AG08396 (cell line): ENCODE data around the gene STAT3.
A peak's percentile ranks its signal among the peaks of the same experiment; 100 is the strongest.
"Not testable (repeated sequence)": the region's sequence is repeated elsewhere in the genome, so short reads cannot be mapped to it uniquely, and the experiment has no call there.

Experiments used
- DNase-seq: peaks from one replicate; pipeline ENCODE4 v3.0.0; 2012; ENCODE audit warnings: low spot score, mixed read lengths

The STAT3 gene

DNA sequence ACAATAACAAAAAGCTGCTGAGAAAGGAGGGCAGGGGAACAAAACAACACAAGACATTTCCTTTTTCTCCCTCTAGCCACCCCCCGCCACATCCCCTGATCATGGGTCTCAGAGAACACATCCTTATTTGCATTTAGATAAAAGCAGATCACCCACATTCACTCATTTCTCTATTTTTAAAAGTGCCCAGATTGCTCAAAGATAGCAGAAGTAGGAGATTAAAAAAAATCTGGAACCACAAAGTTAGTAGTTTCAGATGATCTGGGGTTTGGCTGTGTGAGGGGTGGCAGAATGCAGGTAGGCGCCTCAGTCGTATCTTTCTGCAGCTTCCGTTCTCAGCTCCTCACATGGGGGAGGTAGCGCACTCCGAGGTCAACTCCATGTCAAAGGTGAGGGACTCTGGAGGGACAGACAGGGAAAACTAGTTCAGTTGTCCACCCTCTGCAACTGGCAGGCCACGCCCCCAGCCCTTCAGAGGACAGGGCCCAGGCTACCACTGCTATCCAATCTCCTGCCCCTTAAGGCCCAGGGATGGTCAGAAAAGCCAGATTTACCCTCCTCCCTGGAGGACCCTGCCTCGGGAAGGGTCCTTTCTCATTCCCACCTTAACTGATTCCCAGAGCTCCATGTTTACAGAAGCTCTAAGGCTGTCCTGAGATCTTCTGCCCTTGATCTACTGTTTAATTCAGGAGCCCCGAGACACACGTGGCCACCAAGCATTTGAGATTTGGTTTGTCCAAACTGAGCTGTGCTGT lies 72.7 kb downstream of the STAT3 start:
- DNase-seq: no peak

DNA sequence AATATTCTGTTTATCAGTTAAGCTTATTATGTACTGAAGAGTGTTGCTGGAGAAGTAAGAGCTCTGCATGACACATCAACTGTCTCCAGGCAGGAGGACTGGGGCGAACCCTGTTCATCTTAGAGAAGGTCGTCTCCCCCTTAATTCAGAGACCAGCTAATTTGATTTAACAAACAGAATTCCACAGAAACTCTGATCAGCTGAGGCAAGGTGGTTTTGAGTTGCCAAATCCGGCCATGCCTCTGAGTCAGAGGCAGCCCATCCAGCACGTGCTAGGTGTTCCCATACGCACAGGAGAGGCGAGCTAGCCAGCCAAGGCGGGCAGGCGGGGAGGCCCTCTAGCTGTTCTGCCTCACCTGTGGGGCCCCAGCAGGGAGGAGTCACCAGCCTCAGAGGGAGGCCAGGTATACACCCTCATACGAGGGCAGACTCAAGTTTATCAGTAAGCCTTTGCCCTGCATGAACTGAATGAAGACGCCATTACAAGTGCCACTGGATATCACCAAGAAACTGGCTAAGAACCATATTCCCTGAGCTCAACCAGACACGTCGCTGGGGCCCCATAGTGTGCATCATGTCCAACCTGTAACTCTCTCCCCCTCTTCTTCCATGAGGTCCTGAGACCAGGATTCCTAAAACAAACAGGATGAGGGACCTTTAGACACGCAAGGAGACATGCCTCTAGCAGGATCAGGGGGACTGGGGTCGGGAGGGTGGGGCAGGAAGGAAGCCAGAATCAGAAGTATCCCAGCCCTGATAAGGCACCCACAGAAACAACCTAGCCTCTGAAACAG lies 74.3 kb downstream of the STAT3 start:
- no peak for DNase-seq

DNA sequence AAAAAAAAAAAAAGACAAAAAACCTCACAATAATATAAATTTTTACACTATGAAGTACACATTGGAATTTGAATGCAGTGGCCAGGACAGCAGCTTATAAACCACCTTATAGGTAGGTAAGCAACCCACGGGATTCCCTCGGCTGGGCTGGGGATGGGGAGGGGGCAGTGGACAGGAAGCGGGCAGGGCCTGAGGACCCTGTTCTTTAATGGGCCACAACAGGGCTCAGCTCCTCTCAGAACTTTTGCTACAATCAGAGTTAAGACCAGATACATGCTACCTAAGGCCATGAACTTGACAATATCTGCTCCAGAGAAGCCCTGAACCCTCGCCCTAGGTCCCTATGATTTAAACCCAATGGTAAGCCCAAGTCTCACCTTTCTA lies 74.9 kb downstream of the STAT3 start:
- DNase-seq: no peak

DNA sequence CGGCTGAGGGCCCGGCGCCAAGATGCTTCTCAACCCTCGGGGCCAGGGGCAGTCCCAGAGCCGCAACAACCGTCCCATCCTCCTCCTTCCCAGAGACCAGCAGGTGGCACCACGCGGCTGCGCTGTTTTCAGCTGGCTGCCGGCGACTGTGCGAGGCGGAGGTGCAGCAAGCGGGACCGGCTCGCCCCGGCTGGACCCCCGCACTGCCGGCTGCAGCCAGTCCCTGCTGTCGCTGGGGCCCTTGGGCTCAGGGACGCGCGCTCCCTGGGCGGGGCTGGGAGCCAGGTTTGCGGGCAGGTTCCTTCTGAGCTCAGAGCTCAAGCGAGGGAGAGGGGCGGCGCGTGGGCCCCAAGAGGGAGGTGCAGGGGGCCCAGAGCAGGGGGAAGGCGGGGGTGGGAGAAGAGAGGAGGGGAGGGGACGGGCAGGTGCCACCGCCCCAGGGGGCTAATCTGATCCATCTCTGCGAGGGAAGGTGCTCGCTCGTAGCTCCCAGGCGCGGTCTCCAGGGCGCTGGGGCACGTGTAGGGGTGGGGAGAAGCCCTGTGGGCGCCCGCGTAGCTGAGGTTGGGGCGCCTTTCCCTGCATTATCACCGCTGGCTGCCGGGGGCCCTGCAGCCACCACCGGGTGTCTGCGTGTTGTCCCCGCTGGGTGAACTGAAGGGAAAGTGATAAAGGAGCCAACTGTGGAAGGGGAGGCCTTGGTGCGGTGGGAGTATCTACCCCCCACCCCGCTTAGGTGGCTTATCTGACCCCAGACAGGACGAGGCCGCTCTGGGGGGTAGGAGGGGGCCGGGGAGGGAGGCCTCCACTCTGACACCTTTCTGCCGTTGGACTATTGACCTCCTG lies 75.7 kb downstream of the STAT3 start:
- peak; percentile 87 for DNase-seq

DNA sequence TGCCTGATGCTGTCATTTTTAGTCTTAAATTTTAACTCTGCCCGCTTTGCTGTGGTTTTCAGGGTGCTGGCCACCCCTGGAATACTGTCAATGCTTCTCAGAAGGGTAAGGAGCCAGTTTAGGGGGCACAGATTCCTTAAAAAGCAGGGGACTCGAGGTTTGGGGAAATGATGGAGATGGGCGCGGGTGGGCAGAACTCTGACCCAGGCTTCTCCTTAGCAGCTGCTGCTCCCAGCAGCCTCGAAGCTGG lies 76.3 kb downstream of the STAT3 start:
- no peak for DNase-seq

DNA sequence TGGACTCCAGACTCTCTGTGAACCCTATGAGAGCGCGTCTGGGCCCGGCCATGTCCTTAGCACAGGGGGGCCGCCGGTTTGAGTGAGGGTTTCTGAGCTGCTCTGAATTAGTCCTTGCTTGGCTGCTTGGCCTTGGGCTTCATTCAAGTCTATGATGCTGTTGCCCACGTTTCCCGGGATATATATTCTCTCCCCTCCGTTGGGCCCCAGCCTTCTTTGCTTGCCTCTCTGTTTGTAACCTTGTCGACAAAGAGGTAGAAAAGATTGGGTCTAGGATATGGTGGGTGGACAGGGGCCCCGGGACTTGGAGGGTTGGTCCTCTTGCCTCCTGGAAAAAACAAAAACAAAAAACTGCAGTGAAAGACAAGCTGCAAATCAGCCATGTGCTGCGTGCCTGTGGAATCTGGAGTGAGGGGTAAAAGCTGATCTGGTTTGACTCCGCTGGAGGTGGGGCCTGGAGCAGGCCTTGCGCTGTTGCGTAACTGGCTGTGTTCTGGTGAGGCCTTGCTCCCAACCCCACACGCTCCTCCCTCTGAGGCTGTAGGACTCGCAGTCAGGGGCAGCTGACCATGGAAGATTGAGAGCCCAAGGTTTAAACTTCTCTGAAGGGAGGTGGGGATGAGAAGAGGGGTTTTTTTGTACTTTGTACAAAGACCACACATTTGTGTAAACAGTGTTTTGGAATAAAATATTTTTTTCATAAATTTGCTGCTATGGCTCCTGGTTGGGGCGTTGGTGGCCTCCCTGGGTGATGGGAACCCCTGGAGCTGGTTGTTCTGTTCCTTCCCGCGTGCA lies 76.8 kb downstream of the STAT3 start:
- DNase-seq: peak; percentile 88

DNA sequence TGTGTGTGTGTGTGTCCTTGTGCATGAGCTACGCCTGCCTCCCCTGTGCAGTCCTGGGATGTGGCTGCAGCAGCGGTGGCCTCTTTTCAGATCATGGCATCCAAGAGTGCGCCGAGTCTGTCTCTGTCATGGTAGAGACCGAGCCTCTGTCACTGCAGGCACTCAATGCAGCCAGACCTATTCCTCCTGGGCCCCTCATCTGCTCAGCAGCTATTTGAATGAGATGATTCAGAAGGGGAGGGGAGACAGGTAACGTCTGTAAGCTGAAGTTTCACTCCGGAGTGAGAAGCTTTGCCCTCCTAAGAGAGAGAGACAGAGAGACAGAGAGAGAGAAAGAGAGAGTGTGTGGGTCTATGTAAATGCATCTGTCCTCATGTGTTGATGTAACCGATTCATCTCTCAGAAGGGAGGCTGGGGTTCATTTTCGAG lies 77.4 kb downstream of the STAT3 start:
- no peak for DNase-seq

DNA sequence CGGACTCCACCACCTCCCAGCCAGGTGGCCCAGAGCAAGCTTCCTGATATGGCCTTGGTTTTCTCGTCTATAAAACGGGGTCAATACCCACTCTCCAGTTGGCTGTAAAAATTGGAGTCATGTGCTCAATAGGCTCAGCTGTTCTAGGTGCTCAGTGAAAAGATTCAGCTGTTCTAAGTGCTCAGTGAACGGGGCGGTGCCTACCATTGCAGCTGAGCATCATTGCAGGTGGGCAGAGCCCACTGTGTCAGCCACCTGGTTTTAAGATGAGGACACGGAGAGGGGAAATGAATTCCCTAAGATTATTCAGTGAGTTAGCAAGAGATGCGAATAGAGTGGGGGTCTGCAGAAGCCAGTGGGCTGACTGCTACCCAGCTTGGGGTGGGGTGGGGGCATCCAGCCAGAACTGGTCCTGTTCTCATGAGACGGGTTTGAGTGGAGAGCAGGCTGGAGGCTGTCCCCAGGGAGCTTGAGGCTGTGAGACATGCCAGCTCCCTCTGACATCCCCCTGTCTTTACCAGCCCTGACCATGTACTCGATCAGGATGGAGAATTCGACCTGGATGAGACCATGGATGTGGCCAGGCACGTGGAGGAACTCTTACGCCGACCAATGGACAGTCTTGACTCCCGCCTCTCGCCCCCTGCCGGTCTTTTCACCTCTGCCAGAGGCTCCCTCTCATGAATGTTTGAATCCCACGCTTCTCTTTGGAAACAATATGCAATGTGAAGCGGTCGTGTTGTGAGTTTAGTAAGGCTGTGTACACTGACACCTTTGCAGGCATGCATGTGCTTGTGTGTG lies 78.1 kb downstream of the STAT3 start:
- DNase-seq: no peak

DNA sequence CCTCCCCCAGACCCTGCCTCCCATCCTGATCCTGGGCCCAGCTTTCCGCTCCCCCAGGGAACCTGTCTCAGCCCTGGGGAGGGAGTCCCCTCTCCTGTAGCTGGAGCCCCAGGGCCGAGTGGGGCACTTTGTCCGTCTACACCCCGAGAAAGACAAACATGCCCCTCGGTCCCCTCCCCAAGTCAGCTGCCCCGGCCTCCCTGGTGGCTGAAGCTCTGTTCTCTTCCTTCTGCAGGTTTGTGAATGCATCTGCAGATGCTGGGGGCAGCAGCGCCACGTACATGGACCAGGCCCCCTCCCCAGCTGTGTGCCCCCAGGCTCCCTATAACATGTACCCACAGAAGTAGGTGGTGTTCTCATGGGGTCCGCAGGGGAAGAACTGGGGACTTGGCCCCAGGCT lies 79.1 kb downstream of the STAT3 start:
- no peak for DNase-seq

DNA sequence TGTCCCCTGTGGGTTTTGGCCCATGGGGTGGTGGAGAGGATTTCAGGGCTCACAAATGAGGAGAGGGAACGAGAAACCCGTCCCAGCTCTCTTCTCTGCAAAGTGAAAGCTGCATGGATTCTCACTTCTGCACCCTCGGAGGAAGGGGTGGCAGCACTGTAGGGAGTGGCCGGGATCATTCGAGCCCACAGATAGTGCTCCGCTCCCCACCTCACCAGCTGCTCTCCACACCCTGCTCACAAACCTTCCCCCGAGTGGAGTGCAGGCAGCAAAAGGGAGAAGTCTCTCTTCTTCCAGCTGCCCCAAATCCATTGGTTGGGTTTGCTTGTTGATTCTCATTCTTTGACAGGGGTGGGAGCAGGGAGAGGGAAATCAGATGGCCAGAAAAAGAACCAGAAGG lies 79.8 kb downstream of the STAT3 start:
- DNase-seq: no peak

DNA sequence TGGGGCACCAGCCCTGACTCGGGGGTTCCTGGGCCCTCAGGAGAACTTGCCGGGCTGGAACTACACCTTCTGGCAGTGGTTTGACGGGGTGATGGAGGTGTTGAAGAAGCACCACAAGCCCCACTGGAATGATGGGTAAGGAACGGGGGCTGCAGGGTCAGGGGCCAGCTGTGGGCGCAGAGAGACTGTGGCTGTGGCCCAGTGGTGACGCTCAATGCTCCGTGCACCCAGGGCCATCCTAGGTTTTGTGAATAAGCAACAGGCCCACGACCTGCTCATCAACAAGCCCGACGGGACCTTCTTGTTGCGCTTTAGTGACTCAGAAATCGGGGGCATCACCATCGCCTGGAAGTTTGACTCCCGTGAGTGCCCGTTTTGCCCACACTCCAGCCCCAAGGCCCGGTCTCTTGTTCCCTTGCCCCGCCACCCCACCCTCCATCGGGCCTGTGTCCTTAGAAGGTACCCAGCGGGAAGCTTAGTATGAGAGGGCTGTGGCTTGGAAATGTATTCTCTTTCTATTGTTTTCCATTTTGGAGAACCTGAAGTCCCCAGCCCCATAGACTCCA lies 80.8 kb downstream of the STAT3 start:
- no peak for DNase-seq

DNA sequence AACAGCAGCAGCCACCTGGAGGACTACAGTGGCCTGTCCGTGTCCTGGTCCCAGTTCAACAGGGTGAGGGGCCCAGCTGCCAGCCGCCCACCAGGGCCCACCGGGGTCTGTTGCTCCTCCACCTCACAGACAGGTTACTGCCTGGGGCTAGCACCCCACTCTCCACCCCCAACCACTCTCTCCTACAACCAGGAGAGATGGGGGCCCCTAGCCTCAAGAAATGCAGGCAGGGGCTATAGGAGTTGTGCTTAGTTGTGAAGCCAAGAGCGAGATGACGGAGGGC lies 81.9 kb downstream of the STAT3 start:
- no peak for DNase-seq

DNA sequence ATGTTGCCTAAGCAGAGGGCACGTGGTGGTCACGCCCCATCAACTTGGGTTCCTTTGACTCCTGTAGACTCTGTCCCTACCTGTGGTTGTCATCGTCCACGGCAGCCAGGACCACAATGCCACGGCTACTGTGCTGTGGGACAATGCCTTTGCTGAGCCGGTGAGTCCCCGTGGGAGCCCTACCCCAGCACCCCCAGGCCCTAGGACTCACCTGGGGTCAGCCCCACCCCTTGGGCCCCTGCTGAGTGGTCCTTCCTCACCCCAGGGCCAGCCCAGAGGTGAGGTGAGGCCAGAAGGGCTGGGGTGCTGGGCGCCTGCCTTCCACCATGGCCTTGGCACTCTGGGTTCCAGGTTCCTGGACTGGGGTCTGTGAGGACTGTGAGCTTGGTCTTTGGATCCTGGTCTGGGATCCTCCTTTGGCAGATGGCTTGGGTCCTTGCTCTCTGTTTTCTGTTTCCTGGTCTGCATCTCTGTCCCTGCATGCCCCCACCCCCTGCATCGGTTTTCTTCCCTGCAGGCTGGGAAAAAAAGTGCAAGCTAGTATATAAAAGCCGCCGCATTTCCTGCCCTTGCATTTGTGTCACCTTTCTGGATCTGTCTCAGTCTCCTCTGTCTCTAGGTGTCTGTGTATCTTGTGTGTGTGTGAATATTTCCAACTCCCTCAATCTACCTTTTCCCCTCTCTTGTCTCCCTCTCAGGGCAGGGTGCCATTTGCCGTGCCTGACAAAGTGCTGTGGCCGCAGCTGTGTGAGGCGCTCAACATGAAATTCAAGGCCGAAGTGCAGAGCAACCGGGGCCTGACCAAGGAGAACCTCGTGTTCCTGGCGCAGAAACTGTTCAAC lies 82.5 kb downstream of the STAT3 start:
- DNase-seq: no peak

DNA sequence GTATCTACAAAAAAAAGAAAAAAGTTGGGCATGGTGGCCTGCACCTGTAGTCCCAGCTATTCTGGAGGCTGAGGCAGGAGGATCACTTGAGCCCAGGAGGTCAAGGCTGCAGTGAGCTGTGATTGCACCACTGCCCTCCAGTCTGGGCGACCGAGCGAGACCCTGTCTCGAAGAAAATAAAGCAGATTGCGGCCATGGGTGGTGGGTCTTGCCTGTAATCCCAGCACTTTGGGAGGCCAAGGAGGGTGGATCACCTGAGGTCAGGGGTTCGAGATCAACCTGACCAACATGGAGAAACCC lies 83.3 kb downstream of the STAT3 start:
- DNase-seq: not testable (repeated sequence)

DNA sequence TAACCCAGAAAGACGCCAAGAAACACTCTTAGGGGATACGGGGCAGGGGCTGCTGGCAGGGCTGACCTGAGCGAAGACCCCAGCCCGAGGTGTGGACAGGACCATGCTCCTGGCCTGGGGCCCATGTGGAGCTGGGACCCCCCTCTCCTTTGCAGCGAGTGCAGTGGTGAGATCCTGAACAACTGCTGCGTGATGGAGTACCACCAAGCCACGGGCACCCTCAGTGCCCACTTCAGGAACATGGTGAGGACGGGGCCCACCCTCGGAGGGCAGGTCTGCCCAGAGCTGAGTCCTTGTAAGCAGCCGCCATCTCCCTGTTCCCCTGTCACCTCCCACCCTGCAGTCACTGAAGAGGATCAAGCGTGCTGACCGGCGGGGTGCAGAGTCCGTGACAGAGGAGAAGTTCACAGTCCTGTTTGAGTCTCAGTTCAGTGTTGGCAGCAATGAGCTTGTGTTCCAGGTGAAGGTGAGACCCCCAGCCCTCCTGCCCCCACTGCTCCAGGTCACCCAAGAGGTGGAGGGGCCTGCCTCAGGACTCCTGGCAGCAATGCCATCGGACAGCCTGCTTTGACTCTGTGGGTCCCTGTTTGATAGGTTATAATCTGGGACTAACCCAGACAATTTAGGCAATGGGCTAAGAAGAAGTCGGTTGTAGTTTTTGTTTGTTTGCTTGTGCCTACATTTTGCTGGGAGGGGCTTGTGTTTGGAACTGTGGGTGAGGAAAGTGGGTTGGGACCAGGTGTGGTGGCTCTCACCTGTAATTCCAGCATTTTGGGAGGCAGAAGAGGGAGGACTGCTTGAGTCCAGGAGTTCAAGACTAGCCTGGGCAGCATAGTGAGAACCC lies 83.8 kb downstream of the STAT3 start:
- no peak for DNase-seq

DNA sequence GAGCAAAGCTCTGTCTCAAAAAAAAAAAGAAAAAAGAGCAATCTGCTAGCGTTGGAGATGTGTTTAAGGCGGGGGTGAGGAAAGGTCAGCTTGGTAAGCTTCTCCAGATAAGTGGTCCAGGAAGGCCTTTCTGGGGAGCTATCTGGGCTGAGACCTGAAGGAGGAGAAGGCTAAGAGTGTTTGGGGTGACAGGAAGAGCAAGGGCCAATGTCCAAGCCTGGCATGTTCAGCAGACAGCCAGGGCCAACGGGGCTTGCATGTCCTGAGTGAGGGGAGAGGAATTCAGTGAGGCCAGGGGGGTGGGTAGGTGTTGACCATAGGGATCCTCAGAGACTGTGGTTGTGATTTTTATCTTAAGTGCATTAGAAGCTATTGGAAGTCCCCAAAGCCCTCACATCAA lies 84.5 kb downstream of the STAT3 start:
- DNase-seq: no peak

DNA sequence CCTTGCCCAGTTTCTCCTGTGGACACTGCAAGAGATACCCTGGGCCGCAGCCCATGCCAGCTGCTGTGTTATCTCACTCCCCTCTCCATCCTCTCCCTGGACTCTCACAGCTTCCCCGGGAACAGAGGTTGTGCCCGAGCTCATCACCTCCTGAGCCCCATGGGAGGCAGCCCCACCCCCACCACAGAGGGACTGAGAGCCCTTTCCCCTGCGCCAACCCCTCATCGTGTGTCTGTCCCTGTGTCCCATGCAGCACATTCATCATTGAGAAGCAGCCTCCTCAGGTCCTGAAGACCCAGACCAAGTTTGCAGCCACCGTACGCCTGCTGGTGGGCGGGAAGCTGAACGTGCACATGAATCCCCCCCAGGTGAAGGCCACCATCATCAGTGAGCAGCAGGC lies 87.2 kb downstream of the STAT3 start:
- no peak for DNase-seq

DNA sequence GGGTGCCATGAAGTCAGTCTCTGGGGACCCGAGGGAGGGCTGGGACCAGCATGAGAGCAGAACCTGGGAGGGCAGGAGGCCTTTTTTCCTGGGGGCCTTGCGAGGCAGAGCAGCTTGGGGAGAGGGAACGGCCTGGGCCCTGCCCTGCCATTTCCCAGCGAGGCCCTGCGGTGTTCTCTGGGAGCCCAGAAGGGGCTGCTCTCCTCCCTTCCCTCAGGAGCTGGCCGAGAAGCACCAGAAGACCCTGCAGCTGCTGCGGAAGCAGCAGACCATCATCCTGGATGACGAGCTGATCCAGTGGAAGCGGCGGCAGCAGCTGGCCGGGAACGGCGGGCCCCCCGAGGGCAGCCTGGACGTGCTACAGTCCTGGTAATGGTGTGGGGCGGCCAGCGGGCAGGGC lies 88.3 kb downstream of the STAT3 start:
- DNase-seq: not testable (repeated sequence)

DNA sequence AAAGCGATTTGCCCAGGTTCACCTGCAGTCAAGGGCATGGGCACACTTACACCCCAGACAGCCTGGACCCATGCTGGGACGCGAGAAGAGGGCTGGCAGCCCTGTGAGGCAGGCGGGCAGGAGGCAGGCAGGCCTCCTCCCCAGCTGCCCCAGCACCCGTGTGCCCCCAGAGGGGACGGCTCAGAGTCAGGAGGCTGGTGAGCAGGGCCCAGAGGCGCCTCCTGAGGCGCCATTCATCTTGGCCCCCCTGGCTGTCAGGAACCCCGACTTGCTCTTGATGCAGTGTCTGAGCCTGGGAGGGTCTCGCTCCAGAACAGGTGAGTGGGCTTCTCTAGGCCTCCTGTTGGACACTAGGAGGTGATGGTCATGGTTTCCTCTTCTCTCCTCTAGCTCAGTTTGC lies 88.9 kb downstream of the STAT3 start:
- not testable (repeated sequence) for DNase-seq

DNA sequence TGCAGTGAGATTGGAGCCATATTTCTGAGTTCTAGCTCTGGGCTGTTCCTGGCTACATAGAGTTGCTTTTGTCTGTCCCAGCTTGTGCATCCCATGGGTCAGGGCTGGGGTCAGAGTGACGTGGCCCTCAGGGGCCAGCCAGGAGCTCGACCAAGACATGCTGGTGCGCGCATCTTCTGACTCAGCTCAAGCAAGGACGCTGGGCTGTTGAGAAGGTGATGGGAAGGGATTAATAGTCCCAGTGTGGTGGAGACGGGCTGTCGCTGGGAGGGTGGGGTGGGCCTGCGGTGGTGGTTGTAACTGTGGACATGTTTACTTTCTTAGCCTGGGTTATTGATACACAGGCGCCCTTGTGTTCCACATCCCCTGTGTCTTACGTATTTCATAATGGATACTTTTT lies 90.5 kb downstream of the STAT3 start:
- DNase-seq: not testable (repeated sequence)
